ENCODE results near the gene WDR45B.

The WDR45B gene

DNA sequence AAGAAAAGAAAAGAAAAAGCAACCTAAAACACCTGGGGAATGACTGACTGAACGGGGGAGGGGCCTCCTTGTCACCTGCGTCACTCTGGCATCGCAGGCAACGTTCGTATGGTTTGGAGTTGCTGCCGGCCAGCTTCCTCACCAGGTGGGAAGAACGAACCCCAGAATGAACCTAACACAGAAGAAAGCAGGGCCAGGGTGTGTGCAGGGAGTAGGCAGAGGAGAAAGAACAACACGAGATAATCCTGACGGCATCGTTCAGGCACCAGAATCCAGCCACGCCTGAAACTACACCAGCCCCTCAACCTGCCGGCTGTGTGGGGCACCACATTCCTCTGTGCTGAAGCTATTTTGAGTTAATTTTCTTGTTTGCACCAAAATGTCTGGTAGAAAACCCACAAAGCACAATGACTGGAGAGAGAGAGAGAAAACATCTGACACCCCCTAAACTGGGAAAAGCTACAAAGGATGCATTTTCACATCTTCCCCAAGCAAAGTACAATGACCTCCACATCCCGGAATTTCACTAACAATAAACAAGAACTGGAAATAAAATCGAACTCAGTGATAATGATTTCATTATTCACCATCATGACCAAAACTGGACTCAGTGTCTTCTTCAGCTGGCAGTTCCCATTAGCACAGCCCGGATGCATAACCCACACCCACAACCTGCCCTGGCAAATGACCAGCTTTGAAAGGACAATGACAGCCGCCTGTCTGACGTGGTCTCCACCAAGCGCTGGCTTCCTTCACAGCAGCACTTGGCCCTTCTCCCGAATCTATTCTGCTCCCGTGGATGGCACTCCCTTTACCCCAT, 26.6 kb upstream of the WDR45B start:
- TF ChIP-seq CTCF (IDR thresholded peaks at IDR 0.05), result no peak

DNA sequence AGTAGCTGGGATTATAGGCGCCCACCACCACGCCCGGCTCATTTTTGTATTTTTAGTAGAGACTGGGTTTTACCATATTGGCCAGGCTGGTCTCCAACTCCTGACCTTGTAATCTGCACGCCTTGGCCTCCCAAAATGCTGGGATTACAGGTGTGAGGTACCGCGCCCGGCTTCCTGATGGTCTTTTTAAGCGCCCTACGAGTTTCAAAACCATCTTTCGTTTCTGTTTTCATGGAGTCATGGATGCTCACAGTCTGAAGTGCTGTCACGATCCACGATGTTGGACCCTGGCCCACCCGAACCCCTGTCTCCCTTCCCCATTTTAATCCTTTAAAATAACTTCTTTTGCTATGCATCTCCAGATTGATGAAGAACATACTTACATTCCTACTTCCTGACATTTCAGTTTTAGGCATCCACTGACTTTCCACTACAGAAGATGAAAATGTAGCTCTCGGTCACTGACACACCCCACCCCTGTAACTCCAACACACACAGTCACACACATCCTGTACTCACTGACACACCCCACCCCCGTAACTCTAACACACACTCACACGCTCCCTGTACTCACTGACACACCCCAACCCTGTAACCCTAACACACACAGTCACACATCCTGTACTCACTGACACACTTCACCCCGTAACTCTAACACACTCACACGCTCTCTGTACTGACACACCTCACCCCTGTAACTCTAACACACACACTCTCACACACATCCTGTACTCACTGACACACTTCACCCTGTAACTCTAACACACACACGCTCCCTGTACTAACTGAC, 22.6 kb upstream of the WDR45B start:
- TF ChIP-seq CTCF (IDR thresholded peaks at IDR 0.05), result no peak

- no peak for TF ChIP-seq CTCF (IDR thresholded peaks at IDR 0.05)
Observed at GRCh38 chr17:82668631-82669099, 20.4 kb upstream of the WDR45B start.

DNA sequence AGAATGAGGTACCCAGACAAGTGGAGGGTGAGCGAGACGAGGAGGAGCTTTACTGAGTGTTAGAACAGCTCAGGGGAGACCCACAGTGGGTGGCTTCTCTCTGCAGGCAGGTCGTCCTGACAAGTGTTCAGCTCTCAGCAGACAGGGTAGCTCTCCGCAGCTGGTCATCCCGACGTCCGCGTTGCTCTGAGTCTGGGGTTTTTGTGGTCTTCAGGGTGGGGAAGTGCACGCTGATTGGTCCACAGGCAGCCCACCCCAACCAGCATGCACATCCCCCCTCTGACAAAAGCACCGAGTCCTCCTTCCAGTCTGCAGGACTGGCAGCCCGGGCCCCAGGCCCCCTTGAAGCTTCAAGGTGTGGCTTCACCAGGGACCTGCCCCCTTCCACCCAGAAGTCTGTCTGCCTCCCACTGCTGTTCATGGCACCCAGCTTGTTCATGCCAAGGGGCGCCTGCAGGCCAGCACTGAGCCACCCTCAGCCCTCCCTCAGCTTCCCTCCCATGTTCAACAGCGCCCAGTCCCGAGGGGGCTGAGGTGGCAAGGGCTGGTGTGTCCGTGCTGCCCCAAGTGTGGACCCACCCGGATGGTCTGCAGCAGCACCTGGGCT, 19.9 kb upstream of the WDR45B start:
- TF ChIP-seq CTCF (IDR thresholded peaks at IDR 0.05), result no peak

- no peak for TF ChIP-seq CTCF (IDR thresholded peaks at IDR 0.05)
Observed at GRCh38 chr17:82667668-82668000, 19.4 kb upstream of the WDR45B start.

DNA sequence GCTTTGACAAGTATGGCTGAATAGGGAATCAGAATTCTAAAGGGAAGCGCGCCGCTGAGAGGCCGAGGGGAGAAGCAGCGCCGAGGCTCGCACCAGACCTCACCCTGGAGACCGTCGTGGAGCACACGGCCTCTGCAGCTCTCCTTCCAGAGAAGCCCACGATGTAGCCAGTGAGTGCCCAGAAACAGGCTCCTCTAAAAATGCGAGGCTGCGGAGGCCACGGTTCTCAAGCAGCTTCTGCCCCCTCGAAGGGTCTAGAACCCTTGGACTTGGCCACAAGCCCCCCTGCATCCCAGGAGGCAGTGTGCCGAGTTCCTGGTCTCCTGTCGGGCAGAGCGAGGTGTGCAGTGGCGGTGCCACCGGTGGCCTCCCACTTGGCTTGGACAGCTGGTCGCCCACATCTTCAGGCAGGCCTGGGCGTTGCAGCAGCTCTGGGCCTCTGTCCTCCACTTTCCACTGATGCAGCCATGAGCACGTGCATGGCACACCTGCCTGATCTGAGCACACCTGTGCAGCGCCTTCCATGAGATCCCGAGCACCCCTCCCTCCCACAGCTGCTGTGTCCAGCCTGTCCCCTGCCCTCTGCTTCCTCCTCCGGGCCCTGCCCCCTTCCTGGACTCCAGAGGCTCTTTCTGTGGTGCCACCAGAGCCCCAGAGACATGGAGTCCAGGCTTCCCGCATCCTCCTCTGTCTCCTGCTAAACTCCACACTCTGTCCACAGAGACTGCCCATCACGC, 18.9 kb upstream of the WDR45B start:
- TF ChIP-seq CTCF (IDR thresholded peaks at IDR 0.05), result no peak

DNA sequence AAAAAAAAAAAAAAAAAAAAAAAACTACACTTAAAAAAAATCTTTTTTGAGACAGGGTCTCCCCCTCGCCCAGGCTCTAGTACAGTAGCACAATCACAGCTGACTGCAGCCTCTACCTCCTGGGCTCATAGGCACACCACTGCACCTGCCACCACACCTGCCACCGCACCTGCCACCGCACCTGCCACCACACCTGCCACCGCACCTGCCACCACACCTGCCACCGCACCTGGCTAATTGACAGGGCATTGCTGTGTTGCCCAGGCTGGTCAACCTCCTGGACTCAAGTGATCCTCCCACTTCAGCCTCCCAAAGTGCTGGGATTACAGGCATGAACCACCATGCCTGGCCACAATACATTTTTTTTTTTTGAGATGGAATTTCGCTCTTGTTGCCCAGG, 17.6 kb upstream of the WDR45B start:
- no peak for TF ChIP-seq CTCF (IDR thresholded peaks at IDR 0.05)
